Iris pigment epithelial cell (primary cell): ENCODE measurements around the gene PRDM16.

Experiments used
- DNase-seq: peaks from one replicate; pipeline ENCODE4 v3.0.0-alpha.2; 2011; ENCODE audit warnings: low read depth

PRDM16 gene

GRCh38 chr1:3432306-3432705 is 363.3 kb downstream of the PRDM16 start:
- DNase-seq = no peak

GRCh38 chr1:3433076-3433475 is 364.1 kb downstream of the PRDM16 start:
- no peak for DNase-seq

- DNase-seq = no peak
Measured at GRCh38 chr1:3433596-3434320, 364.8 kb downstream of the PRDM16 start.

- no peak for DNase-seq
Measured at GRCh38 chr1:3434406-3435110, 365.6 kb downstream of the PRDM16 start.

- DNase-seq = no peak
Measured at GRCh38 chr1:3435666-3436065, 366.7 kb downstream of the PRDM16 start.

- no peak for DNase-seq
Measured at GRCh38 chr1:3436451-3436850, 367.4 kb downstream of the PRDM16 start.

GRCh38 chr1:3436901-3437300 is 367.9 kb downstream of the PRDM16 start:
- DNase-seq = no peak

GRCh38 chr1:3438661-3439180 is 369.7 kb downstream of the PRDM16 start:
- DNase-seq = no peak

GRCh38 chr1:3439346-3440299 is 370.6 kb downstream of the PRDM16 start:
- DNase-seq = no peak

- DNase-seq = no peak
Measured at GRCh38 chr1:3440300-3440681, 371.3 kb downstream of the PRDM16 start.

GRCh38 chr1:3440711-3441409 is 371.9 kb downstream of the PRDM16 start:
- DNase-seq = no peak

GRCh38 chr1:3441410-3441847 is 372.4 kb downstream of the PRDM16 start:
- DNase-seq = no peak

GRCh38 chr1:3441880-3442279 is 372.9 kb downstream of the PRDM16 start:
- DNase-seq = no peak

GRCh38 chr1:3442331-3442730 is 373.3 kb downstream of the PRDM16 start:
- no peak for DNase-seq

GRCh38 chr1:3442901-3443300 is 373.9 kb downstream of the PRDM16 start:
- no peak for DNase-seq

- DNase-seq = no peak
Measured at GRCh38 chr1:3443807-3444206, 374.8 kb downstream of the PRDM16 start.

- no peak for DNase-seq
Measured at GRCh38 chr1:3444298-3444697, 375.3 kb downstream of the PRDM16 start.

- no peak for DNase-seq
Measured at GRCh38 chr1:3444736-3445135, 375.7 kb downstream of the PRDM16 start.

- no peak for DNase-seq
Measured at GRCh38 chr1:3450202-3450863, 381.3 kb downstream of the PRDM16 start.

GRCh38 chr1:3450983-3451382 is 382.0 kb downstream of the PRDM16 start:
- no peak for DNase-seq
